SK-N-SH (cell line): ENCODE results near the gene CHST9. TPM values are rescaled to one million over a fixed set of nuclear protein-coding genes. Genes with fewer than 3 reads are reported as not detected.

Experiments
- CTCF ChIA-PET: fragments of 300-600, 350-600 bp; formaldehyde crosslinking; extraction: SDS; loops from one replicate; lab custom pipeline; 2021; lab: Yijun Ruan, JAX
- POLR2A ChIA-PET: fragments of 350-600 bp; sonication (Branson Sonifier 250); formaldehyde crosslinking; extraction: SDS; loops from one replicate; lab custom pipeline; 2020; ENCODE audit warnings: antibody characterized with exemption, inconsistent platforms; lab: Yijun Ruan, JAX
- DNase-seq: peaks from one replicate; pipeline ENCODE4 v3.0.0; 2012
- H2AFZ ChIP-seq: fragments of 200-600 bp; sonication (generic); 2 replicates; pipeline ENCODE4 v1.8.1; 2016; ENCODE audit warnings: antibody characterized with exemption, mild to moderate bottlenecking, low read depth
- H3F3A ChIP-seq: fragments of 200-600 bp; sonication (generic); replicated peaks from 2 replicates; pipeline ENCODE3; 2016; ENCODE audit warnings: antibody characterized with exemption, mild to moderate bottlenecking; ENCODE audit not compliant: insufficient read depth
- H3K27ac ChIP-seq, 2 experiments: fragments of 200-500 bp in 1 of 2; fragments of 200-600 bp in 1 of 2; sonication (Bioruptor generic) in 1 of 2; sonication (generic), shearing (Covaris generic) in 1 of 2; 2 replicates each; pipeline versions ENCODE4 v1.5.1 to v1.6.1; 2014 to 2016; ENCODE audit warnings: low read depth in 2 of 2, inconsistent platforms in 1 of 2, low read length in 1 of 2, mild to moderate bottlenecking in 1 of 2, mixed read lengths in 1 of 2
- H3K27me3 ChIP-seq: fragments of 200-600 bp; sonication (generic), shearing (Covaris generic); 2 replicates; pipeline ENCODE4 v1.6.1; 2016; ENCODE audit warnings: mixed run types; ENCODE audit not compliant: insufficient read depth
- H3K36me3 ChIP-seq, 2 experiments: fragments of 200-500 bp in 1 of 2; fragments of 200-600 bp in 1 of 2; sonication (Bioruptor generic) in 1 of 2; sonication (generic) in 1 of 2; replicated peaks in 1 of 2; 2 replicates each; pipeline versions ENCODE3 to v1.5.1; 2014 to 2016; ENCODE audit warnings: low read length in 1 of 2, mild to moderate bottlenecking in 1 of 2; ENCODE audit not compliant: insufficient read depth in 2 of 2, control insufficient read depth in 1 of 2
- H3K4me1 ChIP-seq, 2 experiments: fragments of 200-500 bp in 1 of 2; fragments of 200-600 bp in 1 of 2; sonication (Bioruptor generic) in 1 of 2; sonication (generic), shearing (Covaris generic) in 1 of 2; 2 replicates each; pipeline versions ENCODE4 v1.5.1 to v1.6.1; 2014 to 2016; ENCODE audit warnings: low read depth in 1 of 2, low read length in 1 of 2, mixed run types in 1 of 2; ENCODE audit not compliant: insufficient read depth in 2 of 2, control insufficient read depth in 1 of 2
- H3K4me2 ChIP-seq: fragments of 200-600 bp; sonication (generic), shearing (Covaris generic); 2 replicates; pipeline ENCODE4 v1.6.1; 2017; ENCODE audit warnings: mixed run types
- H3K4me3 ChIP-seq, 2 experiments: fragments of 200-500 bp in 1 of 2; fragments of 200-600 bp in 1 of 2; sonication (Bioruptor generic) in 1 of 2; sonication (generic), shearing (Covaris generic) in 1 of 2; 2 replicates each; pipeline versions ENCODE4 v1.5.1 to v1.8.1; 2014 to 2016; ENCODE audit warnings: low read depth in 2 of 2, inconsistent platforms in 1 of 2, low read length in 1 of 2, mild to moderate bottlenecking in 1 of 2, mixed read lengths in 1 of 2, moderate library complexity in 1 of 2
- H3K79me2 ChIP-seq: fragments of 200-600 bp; sonication (generic); 2 replicates; pipeline ENCODE4 v1.8.1; 2017; ENCODE audit warnings: mild to moderate bottlenecking; ENCODE audit not compliant: insufficient read depth
- H3K9ac ChIP-seq: fragments of 200-600 bp; sonication (generic); 2 replicates; pipeline ENCODE4 v1.6.1; 2017; ENCODE audit warnings: mixed run types
- H3K9me2 ChIP-seq: fragments of 200-600 bp; sonication (generic); 2 replicates; pipeline ENCODE4 v1.6.1; 2017; ENCODE audit warnings: mixed run types
- H3K9me3 ChIP-seq: fragments of 200-600 bp; sonication (generic); 2 replicates; pipeline ENCODE4 v1.6.1; 2017; ENCODE audit warnings: mixed run types, mild to moderate bottlenecking, moderate library complexity
- H4K20me1 ChIP-seq: fragments of 200-600 bp; sonication (generic); 2 replicates; pipeline ENCODE4 v1.6.1; 2017; ENCODE audit warnings: mild to moderate bottlenecking, mixed run types; ENCODE audit not compliant: insufficient read depth
- CHD2 ChIP-seq: fragments of 150-350 bp; IDR thresholded peaks from 2 replicates; pipeline ENCODE4 v1.6.1; 2018; ENCODE audit warnings: low read length; ENCODE audit not compliant: partially characterized antibody
- ELF1 ChIP-seq: IDR thresholded peaks from 2 replicates; pipeline ENCODE4 v1.4.0; 2012
- EP300 ChIP-seq, 2 experiments: IDR thresholded peaks; 2 replicates each; pipeline versions ENCODE4 v1.4.0 to v1.6.1; 2012; ENCODE audit warnings: borderline replicate concordance in 1 of 2, low read depth in 1 of 2, low read length in 1 of 2
- EZH2phosphoT487 ChIP-seq: fragments of 200-600 bp; sonication (generic); IDR thresholded peaks from 2 replicates; pipeline ENCODE4 v1.6.1; 2017; ENCODE audit warnings: low read depth, mixed run types, mild to moderate bottlenecking, antibody characterized with exemption, moderate library complexity, borderline replicate concordance
- FOXM1 ChIP-seq: IDR thresholded peaks from 2 replicates; pipeline ENCODE4 v1.4.0; 2012; ENCODE audit warnings: low read depth, mild to moderate bottlenecking
- MEF2A ChIP-seq: IDR thresholded peaks from 2 replicates; pipeline ENCODE4 v1.4.0; 2012; ENCODE audit warnings: low read depth, borderline replicate concordance
- MXI1 ChIP-seq: IDR thresholded peaks from 2 replicates; pipeline ENCODE4 v1.6.1; 2012; ENCODE audit warnings: mild to moderate bottlenecking, low read depth, low read length, improper control_type of control experiment
- POLR2AphosphoS5 ChIP-seq: IDR thresholded peaks from 2 replicates; pipeline ENCODE4 v1.6.1; 2012; ENCODE audit warnings: low read depth, low read length
- RAD21 ChIP-seq: IDR thresholded peaks from 2 replicates; pipeline ENCODE4 v1.6.1; 2012; ENCODE audit warnings: mild to moderate bottlenecking, low read length
- RFX5 ChIP-seq: IDR thresholded peaks from 2 replicates; pipeline ENCODE4 v1.6.1; 2012; ENCODE audit warnings: mild to moderate bottlenecking, improper control_type of control experiment, low read length
- RXRA ChIP-seq: IDR thresholded peaks from 2 replicates; pipeline ENCODE4 v1.4.0; 2012; ENCODE audit warnings: low read depth, mild to moderate bottlenecking, borderline replicate concordance
- SMC3 ChIP-seq: IDR thresholded peaks from 2 replicates; pipeline ENCODE4 v1.6.1; 2012; ENCODE audit warnings: low read depth, low read length, improper control_type of control experiment
- TCF12 ChIP-seq: IDR thresholded peaks from 2 replicates; pipeline ENCODE4 v1.4.0; 2012
- WGBS: methylation state at CpG from one replicate; pipeline ENCODE4 v1.1.6; 2017; ENCODE audit warnings: low lambda C conversion rate; 5-methylcytosine and 5-hydroxymethylcytosine counted together
- polyA plus RNA-seq, 3 experiments: library from polyadenylated mRNA; depleted of rRNA; stranded (reverse); fragments of >200 nt; gene quantifications; 2 replicates each; pipeline ENCODE4 v1.2.3, GENCODE V29; 2012
- TF ChIP-seq, protein P1 (sequence below): fragments of 200-600 bp; sonication (generic); IDR thresholded peaks from 2 replicates; pipeline ENCODE4 v1.6.1; 2017; ENCODE audit warnings: antibody characterized with exemption, mild to moderate bottlenecking, moderate library complexity
- TF ChIP-seq, protein P2 (sequence below): IDR thresholded peaks from 2 replicates; pipeline ENCODE4 v1.4.0; 2012; ENCODE audit warnings: low read depth, borderline replicate concordance
- TF ChIP-seq, protein P3 (sequence below): fragments of 150-350 bp; IDR thresholded peaks from 2 replicates; pipeline ENCODE4 v1.6.1; 2016; ENCODE audit warnings: mild to moderate bottlenecking, low read depth, low read length

The CHST9 gene
- polyA plus RNA-seq, 1 of the 3 experiments (the other 2 are of a cell fraction): not detected

DNA sequence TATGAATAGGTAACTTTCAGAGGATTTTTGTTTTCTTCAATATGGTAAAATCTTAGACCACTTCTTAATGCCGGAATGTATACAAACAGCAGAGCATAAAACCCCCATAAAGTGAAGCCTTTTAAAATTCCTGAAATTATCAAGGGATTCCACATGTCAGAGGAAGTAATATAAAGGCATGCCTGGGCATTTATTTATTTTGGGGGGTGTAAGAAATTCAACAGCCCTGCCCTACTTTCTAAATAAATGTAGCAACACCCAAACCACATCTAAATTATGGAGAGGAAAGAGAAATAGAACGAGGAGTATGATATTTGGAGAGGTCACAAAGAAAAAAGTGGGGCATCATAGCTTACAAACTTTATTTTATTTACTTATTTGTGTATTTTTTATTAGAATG, 9.9 kb downstream of the CHST9 start:
- Histone ChIP-seq H2AFZ (no peak overlapping the region), H3K4me1 (no peaks in the 10 kb centered on the region), H3K4me2 (no peak overlapping the region), H3K79me2 (no peaks in the 10 kb centered on the region), H3K36me3 (no peaks in the 10 kb centered on the region), H3K27me3 (no peaks in the 10 kb centered on the region), H3K4me3 (no peak overlapping the region), H4K20me1 (no peaks in the 10 kb centered on the region), H3F3A (no peaks in the 10 kb centered on the region), H3K27ac (no peak overlapping the region), H3K9ac (no peak overlapping the region), H3K9me2 (no peaks in the 10 kb centered on the region), H3K9me3 (no peaks in the 10 kb centered on the region)
- DNase-seq: no peak
- WGBS: 24% methylated on average over 2 of the region's 2 CpGs
- CTCF ChIA-PET: no interaction called here
- POLR2A ChIA-PET: no interaction called here
- TF ChIP-seq TCF12 (no peak), EZH2phosphoT487 (no peak), SMC3 (no peak), RFX5 (no peak), CHD2 (no peak), EP300 (IDR thresholded peaks at IDR 0.05; ENCODE audit: borderline replicate concordance in 1 of 2, low read depth in 1 of 2, low read length in 1 of 2) (no peak)

DNA sequence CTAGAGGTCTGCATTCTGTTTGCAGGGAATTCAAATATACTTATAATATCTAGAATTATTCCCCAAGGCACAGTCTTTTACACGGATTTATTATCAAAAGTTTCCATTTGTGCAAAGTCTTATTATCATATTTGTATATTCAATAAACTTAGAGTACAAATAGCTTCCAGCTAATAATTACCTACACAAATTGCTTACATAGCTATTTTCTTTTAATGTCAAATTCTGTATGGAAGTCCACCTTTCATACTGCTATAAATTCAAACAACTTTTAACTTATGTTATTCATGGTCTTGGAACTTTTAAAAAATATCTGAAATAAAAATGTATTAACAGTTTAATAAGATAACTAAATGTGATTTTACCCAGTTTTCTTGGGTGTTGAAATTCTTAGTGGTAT, 13.1 kb downstream of the CHST9 start:
- no peak overlapping the region for H3K4me3 ChIP-seq
- H3K9ac ChIP-seq: no peak overlapping the region
- H3K36me3 ChIP-seq: no peaks in the 10 kb centered on the region
- no peaks in the 10 kb centered on the region for H3K9me3 ChIP-seq
- POLR2A ChIA-PET: no interaction called here
- DNase-seq: no peak
- no peaks in the 10 kb centered on the region for H3K79me2 ChIP-seq
- H2AFZ ChIP-seq: no peak overlapping the region
- no peaks in the 10 kb centered on the region for H3K27me3 ChIP-seq
- H3K27ac ChIP-seq: no peak overlapping the region
- no peaks in the 10 kb centered on the region for H3F3A ChIP-seq
- CTCF ChIA-PET: no interaction called here
- TF ChIP-seq EZH2phosphoT487: no peak
- TF ChIP-seq, protein P1, sequence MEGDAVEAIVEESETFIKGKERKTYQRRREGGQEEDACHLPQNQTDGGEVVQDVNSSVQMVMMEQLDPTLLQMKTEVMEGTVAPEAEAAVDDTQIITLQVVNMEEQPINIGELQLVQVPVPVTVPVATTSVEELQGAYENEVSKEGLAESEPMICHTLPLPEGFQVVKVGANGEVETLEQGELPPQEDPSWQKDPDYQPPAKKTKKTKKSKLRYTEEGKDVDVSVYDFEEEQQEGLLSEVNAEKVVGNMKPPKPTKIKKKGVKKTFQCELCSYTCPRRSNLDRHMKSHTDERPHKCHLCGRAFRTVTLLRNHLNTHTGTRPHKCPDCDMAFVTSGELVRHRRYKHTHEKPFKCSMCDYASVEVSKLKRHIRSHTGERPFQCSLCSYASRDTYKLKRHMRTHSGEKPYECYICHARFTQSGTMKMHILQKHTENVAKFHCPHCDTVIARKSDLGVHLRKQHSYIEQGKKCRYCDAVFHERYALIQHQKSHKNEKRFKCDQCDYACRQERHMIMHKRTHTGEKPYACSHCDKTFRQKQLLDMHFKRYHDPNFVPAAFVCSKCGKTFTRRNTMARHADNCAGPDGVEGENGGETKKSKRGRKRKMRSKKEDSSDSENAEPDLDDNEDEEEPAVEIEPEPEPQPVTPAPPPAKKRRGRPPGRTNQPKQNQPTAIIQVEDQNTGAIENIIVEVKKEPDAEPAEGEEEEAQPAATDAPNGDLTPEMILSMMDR: no peak
- no peak for TF ChIP-seq SMC3
- no peak for TF ChIP-seq TCF12
- no peak for TF ChIP-seq RFX5
- TF ChIP-seq MXI1: no peak
- no peak for TF ChIP-seq RXRA
- TF ChIP-seq FOXM1: no peak
- TF ChIP-seq, protein P2, sequence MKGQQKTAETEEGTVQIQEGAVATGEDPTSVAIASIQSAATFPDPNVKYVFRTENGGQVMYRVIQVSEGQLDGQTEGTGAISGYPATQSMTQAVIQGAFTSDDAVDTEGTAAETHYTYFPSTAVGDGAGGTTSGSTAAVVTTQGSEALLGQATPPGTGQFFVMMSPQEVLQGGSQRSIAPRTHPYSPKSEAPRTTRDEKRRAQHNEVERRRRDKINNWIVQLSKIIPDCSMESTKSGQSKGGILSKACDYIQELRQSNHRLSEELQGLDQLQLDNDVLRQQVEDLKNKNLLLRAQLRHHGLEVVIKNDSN: no peak
- no peak for TF ChIP-seq ELF1
- TF ChIP-seq POLR2AphosphoS5: no peak
- no peak for TF ChIP-seq RAD21
- TF ChIP-seq MEF2A: no peak
- TF ChIP-seq, protein P3, sequence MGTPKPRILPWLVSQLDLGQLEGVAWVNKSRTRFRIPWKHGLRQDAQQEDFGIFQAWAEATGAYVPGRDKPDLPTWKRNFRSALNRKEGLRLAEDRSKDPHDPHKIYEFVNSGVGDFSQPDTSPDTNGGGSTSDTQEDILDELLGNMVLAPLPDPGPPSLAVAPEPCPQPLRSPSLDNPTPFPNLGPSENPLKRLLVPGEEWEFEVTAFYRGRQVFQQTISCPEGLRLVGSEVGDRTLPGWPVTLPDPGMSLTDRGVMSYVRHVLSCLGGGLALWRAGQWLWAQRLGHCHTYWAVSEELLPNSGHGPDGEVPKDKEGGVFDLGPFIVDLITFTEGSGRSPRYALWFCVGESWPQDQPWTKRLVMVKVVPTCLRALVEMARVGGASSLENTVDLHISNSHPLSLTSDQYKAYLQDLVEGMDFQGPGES: no peak
- no peaks in the 10 kb centered on the region for H4K20me1 ChIP-seq
- H3K4me1 ChIP-seq: no peaks in the 10 kb centered on the region
- H3K9me2 ChIP-seq: no peaks in the 10 kb centered on the region
- H3K4me2 ChIP-seq: no peak overlapping the region
- WGBS: 0% methylated on average over 1 of the region's 1 CpG
